Islet precursor cell (in vitro differentiated cells): ENCODE measurements around the gene RASSF1.
"Not testable (repeated sequence)": the region's sequence is repeated elsewhere in the genome, so short reads cannot be mapped to it uniquely, and the experiment has no call there.

Experiments
- DNase-seq: peaks from one replicate; pipeline ENCODE4 v3.0.0-alpha.2; 2018

RASSF1 gene

DNA sequence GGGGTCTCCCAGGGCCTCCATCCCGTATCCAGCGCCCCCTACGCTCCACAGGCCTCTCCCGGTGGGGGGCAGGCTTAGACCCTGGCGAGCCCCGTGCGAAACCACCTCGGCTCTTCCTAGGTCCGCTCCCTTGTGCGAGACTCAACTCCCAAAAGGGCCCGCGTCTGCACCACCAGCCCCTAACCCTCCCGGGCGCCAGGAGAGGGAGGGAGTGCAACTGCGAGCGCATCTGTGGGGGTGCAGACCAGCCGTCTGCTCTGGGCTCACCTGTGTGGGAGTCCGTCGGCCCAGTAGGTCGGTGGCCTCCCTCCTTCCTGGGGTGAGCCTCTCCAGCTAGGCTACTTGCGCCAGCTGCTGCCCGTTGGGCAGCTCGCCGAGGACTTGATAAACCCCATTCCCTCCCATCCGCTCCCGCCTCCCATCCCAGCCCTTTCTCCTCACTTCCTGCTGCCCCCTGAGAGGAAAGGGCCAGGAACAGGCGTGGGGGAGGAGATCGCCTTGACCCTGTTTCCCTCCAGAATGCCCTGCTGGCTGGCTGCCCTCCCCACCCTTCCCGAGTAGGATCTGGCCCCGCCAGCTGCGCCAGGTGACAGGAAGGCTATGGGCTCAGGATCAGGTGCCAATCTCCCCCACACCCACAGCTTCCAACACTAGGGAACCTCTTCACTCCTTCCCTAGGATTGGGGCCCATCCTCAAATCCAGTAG is 18.1 kb downstream of the RASSF1 start, which contains the start of gene HYAL2:
Gene HYAL2, minus strand, starts transcription at position 360 of the 706 bp plus-strand sequence. CDS start 2,256 bp downstream, outside the sequence.
- no peak for DNase-seq

DNA sequence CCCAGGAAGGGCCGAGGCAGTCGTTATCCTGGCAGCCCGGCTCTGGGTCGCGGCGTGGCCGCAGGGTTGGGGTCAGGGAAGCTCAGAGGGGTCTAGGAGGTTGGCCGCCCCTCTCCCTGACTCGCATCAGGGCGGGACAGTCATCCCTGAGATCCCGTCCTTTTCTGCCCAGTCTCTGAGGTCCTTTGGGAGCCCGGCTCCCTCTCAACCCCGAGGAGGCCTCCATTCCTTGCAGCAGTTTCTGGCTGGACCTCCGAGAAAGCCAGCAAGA is 18.6 kb downstream of the RASSF1 start:
- DNase-seq: no peak

DNA sequence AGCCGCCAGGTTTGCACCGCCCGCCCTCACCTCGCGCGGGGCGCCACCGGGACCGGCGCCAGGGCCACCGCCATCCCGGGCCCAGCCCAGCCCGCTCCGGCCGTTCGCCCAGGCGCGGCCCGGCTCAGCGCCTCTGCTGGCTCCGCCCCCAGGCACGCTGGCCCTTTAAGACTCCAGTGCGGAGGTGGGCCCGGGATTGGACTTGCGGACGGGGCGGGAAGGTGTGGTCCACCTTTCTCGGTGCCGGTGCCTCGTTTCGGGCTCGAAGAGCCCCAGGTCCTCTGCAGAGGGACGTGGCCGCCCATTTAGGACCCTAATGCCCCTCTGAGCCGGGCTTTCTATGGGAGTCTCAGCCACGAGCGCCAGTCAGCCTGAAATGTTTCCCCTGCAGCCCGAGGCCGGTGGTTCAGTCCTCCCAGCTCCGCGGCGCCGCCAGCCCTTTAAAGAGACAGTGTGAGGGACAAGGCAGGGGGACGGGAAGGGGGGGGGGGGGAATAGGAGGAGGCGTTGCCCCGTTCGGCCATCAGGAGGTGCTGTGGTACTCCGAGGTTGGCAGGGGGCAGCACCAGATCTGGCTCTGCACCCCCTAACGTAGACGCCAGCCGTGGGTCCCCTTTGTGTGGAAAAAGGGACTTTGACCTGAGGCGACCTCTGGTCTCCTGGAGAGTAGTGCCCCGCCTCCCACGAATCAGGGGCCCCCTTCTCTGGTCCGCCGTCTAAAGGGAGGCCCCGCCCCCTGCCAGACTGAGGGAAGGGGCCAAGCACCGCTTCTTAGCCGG is 19.1 kb downstream of the RASSF1 start:
- peak; percentile 94 for DNase-seq

DNA sequence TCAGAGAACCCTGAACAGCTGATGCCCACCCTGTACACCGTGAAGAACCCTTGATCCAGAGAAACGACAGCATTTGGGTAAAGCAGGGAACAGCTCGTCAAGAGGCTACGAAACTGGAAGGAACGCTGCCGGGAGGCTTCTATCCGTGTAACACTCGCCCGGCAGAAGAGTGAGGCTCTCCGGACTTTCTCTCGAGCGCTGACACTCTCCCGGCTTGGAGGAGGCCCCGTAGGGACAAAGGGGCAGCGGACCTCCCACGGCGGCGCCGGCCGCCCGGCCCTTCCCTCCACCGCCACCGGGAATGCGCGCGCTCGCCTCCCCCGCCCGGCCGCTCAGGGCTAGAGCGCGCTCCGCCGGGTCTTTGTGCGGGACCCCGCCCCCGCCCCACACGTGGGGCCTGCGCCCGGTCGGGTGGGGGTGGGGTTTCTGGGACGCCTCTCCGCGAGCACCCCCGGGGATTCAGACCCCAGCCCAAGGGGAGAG is 19.7 kb downstream of the RASSF1 start:
- DNase-seq: peak; percentile 85

DNA sequence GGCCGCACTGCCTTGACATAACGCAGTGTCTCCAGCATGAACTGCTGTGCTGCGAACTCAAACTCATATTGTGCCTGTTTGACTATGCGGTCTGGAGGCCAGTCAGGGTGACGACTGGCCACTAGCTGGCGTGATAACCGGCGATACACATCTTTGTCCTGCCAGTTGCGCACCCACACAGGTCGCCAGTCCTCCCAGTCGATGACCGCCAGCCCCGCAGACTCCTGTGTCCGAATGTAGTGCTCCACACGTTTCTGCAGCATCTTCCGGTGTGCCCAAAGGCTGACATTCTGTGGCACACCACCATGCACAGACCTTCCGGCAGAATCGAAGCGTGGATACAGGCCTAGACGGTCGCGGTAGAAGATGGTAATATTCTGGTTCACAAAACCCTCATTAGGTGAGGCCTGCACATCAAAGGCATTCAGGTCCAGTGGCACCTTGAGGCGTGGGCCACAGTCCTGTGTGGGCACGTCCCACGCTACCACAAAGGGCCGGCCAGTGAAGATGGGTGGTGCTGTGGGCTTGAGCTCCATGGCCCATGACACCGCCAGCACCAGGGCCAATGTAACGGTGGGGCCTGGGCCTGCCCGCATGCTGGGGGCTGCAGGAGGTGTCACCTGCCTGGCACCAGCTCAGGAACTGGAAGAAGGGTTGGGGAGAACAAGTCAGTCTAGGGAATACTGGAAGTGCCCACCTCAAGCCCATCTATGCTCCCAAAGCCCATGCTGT is 20.6 kb downstream of the RASSF1 start:
- DNase-seq: no peak

DNA sequence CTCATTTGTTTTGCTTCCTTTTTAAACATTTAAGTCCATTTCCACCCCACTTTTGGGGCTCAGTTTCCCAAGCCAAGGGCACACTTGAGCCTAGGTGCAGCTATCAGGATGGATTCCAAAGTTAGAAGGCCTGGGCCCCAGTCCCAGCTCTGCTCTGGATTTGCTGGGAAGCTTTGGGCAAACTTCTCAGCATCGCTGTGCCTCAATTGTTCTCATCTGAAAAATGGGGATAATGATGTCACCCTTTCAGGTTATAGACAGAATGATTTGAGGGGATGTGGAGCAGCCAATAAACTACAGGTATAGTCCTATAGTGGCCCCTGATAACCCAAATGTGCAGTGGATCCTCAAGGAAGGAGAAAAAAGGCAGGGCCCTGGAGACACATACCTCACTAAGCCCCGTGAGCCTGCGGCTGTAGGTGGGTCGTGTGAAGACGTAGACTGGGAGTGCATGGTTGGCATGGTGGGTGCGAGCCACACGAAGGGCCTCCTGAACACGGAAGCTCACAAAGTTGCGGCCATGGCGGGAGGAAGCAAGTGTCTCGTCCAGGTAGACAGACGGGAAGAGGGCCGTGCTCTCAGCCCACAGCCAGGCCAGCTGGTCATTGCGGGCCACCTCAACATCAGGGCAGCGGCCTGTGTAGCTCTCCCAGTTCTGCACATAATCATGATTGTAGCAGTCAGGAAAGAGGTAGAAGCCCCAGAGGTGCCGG is 21.3 kb downstream of the RASSF1 start:
- peak; percentile 45 for DNase-seq

DNA sequence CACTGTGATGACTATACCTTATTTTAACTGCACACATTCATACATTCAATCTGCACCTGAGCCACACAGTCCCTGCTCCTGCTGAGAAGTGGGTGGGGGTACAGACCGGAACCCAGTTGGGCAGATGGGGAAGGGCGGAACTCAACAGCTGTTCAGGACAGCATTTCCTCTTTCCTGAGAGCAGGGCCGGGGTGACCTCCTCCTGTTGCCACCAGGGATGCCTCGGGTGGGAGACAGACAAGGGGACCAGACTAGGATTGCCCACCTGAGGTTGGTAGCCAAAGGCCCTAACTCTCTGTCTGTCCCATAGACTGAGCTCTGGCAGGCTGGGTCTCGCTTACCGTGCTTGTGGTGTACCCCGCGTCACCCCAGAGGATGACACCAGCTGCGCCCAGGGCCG is 22.0 kb downstream of the RASSF1 start:
- DNase-seq: no peak

DNA sequence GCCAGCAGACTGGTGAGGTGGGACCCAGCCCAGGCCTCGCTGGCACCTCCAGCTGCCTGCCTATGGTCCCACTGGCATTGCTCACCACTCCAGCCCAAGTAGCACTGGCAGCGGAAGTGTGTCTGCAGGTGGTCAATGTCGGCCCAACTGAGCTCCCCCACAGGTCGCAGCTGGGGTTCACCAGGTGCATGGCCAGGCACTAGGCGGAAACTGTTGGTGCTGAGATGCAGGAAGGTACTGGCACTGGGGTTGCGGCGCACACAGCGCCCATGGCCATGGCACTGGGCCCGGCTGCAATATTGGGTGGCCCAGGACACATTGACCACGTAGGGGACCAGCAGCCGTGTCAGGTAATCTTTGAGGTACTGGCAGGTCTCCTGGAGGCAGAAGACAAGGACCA is 22.5 kb downstream of the RASSF1 start:
- DNase-seq: no peak

DNA sequence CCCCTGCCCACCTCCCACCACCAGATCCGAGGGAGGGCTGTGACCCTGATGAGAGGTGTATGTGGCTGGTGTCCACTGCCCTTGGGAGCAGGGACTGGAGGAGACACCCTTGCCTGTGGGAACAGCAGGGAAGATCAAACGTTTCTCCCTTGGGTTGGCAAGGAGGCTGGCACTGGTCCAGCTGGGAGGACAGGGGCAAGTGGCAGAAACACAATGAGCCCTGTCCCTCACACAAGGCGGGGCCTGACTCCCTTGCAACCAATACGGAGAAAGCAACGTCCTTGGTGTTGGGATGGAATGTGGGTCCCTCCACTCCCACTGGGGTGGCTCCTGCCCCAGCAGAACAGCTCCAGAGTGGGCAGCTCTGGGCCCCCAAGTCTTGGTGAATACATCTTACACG is 23.3 kb downstream of the RASSF1 start:
- no peak for DNase-seq

DNA sequence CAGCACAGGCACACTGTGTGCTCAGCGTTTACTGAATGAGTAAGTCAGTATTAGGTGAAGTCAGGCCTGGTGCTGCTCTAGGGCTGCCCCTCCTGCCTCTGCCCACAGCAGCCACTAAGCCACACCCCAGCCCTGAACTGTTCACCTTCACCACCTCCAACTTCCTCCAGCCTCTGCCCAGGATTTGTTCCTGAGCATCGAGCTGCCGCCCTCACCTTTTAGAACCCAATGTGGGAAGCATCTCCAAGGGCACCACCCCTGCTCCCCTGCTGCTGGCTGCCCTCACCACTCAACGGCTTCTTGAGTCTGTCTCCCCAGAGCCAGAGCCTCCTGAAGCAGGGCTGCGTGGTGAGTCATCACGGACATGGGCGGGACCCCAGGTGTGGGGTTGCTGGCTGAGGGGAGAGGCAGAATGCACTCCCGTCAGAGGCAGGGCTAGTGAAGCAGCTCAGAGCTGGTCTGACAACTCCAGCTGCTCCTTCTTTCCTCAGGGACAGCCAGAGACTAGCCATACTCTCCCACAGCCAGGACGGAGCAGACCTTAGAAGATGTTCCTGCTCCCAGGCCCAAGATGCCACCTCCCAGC is 23.9 kb downstream of the RASSF1 start:
- DNase-seq: peak; percentile 98

DNA sequence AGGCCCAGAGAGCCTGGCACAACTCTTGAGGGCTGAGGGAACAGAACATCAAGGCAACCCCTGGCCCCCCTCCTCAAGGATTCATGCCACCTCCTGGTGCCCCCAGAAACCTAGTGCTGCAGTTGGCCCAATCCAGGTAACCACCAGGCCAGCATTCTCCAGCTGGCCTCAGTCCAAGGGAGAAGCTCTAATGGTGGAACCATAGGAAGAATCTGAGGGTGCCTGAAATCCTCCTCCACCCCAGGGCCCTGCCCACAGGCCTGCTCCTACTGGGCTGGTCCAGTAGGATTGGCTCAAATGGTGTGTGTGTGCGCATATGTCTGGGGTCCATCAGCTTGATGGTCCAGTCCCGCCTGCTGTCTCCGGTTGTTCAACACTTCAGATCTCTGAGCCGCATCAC is 25.8 kb downstream of the RASSF1 start:
- no peak for DNase-seq

DNA sequence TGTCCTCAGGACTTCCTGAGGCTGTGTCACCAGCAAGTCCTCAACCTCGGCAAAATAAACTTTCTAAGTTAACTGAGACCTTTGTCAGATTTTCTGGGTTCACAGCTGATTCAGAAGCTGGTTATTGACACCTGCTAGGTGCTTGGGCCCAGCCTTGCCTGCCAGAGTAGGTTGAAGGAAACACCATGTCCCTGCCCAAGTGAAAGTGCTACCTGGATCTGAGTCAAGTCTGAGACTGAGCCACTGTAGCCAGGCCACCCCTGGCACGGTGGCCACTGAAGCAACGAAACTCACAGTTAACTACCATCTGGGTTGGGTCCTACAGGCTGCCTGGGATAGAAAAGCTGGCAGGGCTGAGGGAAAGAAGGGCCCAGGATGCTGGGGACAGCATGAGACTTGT is 26.3 kb downstream of the RASSF1 start:
- DNase-seq: no peak

DNA sequence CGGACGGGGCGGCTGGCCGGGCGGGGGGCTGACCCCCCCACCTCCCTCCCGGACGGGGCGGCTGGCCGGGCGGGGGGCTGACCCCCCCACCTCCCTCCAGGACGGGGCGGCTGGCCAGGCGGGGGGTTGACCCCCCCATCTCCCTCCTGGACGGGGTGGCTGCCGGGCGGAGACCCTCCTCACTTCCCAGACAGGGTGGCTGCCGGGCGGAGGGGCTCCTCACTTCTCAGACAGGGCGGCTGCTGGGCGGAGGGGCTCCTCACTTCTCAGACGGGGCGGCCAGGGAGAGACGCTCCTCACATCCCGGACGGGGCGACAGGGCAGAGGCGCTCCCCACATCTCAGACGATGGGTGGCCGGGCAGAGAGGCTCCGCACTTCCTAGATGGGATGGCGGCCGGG is 28.6 kb downstream of the RASSF1 start:
- DNase-seq: not testable (repeated sequence)

DNA sequence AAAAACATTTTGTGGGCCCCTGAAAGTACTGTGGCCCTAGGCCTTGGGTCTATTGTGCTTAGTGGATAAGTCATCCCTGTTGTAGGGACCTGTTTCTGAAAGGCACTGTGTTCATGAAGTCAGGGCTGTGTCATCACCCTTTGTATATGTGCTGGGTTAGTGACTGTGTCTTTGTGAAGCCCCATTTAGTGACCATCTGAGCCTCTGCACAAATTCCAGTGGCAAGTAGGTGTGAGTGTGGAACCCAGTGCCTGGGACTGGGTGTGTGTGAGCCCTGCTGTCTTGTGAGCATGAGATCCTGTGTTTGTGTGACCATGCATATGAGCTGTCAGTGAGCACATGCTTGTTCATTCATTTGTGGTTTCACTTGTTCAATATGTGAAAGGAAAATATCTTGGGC is 36.0 kb downstream of the RASSF1 start:
- peak; percentile 38 for DNase-seq

DNA sequence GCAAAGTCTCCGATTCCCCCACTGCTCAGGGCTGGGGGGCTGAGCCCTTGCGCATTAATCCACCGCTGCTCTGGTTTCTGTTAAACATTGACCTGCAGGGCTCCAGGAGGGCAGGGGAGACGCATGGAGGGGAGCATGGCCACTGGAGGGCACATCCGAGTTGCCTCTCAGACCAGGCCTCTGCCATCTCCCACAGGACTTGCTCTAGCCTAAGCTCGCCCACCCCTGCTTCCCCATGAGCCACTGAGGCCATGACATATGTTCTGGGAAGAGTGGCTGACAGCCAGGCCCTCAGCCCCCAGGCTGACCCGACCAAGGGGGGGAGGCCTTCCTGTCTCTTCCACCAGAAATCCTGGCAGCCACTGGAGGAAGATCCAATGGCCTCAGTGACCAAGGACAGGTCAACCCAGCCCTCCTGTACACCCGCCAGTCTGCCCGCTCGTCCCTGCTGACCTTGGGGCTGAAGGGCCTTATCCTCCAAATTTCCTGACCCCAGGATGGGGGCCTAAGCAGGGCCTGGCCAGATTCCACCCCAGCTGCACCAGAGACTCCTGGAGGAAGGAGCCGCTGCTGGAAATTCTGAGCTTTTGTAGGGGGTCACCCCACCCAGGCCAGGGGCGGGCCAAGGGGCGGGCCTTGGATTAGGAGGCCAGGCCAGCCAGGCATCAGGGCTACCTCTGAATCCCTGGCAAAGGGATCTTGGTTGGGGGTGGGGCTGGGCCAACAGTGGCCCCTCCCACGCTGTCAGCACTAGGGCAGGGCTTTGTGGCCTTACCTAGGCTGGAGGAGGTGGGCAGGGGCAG is 37.4 kb downstream of the RASSF1 start, which contains the start of gene HYAL1:
Gene HYAL1, minus strand, starts transcription at position 562 of the 803 bp plus-strand sequence. CDS start 618 bp downstream, outside the sequence.
- peak; percentile 71 for DNase-seq

DNA sequence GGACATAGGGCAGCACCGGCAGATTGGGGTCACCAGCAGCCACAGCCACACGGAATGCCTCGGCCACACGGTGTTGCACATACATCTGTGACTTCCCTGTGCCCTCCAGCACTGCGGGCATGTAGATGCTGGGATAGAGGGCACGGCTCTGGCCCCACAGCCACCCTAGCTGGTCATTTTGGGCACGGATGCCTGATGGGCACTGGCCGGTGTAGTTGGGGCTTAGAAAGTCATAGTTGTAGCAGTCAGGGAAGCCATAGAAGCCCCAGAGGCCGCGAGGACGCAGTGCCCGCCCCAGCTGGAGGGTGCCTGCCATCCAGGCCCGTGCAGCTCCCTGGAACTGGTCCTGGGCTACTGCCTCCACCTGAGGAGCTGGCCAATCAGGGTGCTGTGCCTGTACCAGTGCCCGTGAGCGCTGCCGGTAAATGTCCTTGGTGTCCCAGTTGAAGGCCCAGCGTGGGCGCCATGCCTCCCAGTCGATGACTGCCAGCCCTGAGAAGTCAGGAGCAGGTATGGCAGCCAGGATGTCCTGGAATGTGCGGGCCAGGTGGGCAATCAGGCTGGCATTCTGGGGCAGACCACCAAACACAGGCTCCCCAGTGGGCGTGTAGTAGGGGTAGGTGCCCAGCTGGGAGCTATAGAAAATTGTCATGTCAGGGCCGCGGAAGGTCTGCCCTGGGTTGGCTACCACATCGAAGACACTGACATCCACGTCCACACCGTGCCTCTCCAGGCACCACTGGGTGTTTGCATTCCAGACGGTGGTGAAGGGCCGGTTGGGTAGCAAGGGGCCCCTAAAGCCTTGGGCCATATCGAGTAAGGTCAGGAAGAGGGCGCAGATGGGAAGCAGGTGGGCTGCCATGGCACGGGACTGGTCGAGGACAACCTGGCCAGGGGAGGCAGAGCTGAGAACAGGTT is 38.3 kb downstream of the RASSF1 start:
- DNase-seq: peak; percentile 50

DNA sequence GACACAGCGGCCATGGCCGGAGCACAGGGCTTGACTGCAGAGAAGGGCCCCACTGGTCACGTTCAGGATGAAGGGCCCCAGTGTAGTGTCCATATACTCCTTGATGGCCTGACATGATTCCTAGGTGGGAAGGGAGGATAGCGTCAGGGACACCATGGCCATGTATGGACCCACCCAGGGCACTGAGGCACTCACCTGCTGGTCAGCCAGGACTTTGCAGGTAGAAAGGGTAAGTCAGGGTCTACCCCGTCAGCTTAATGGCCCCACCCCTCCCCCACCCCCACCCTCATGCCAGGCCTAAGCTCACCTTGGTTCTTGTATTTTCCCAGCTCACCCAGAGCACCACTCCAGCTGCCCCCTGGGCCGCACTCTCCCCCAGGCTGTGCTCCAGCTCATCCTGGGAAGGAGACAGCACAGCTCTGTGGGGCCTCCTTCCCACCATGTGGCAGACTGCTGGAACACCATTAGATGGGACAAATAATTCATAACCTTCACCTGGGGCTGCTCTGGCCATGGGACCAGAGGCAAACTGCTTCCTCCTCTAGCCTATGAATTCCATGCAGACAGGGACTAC is 39.9 kb downstream of the RASSF1 start:
- DNase-seq: peak; percentile 45

DNA sequence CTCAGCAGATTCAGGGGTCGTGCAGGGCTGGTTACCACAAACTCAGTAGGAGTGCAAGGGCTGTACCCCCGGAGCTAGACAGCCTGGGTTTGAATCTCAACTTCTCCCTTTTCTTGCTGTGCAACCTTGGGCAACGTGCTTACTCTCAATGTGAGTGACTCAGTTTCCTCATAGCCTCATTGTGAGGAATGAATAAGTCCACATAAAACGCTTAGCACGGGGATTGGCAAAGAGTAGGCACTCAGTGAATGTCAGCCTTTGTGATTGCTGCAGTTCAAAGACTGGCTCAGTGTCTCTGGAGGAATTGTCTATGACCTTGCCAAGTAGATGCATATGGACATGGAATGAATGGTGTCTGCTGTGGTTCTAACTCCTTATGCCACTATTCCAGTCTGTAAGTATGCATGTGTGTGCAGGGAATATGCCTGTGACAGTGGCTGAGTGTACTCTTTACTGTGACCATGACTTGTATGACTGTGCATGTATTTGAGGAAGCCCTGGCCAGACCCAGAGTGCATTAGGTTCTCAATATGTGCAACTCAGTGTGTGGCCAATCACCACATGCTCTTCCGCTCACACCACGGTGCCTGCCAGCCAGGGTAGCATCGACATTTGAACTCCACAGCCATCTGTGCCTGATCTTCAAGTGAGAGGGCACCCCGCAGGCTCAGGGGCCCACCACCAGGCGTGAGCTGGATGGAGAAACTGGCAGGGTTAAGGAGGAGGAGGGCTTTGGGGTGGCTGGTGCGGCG is 40.5 kb downstream of the RASSF1 start:
- DNase-seq: peak; percentile 50

DNA sequence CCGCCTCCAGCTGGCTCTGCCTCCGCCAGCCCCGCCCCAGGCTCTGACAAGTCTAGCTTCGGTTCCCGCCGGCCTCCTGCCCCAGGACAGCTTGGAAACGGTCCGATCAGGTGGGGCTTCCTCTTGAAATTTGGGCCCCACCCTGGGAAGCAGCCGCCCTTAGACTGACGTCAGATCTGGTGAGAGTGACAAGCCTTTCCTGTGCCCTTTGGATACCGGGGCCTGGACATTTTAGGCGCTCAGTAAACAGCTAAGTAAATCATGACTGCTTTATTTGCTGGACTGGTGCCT is 41.1 kb downstream of the RASSF1 start:
- no peak for DNase-seq
